DOHH2 (cell line): ENCODE data around the gene PPHLN1.

Source experiments
- H3F3A ChIP-seq: fragments of 200-600 bp; sonication (generic), shearing (Covaris generic); 2 replicates; pipeline ENCODE4 v1.6.0; 2016; ENCODE audit warnings: antibody characterized with exemption, mild to moderate bottlenecking; ENCODE audit not compliant: control insufficient read depth, insufficient read depth
- H3K27ac ChIP-seq: fragments of 200-600 bp; sonication (generic); 2 replicates; pipeline ENCODE4 v1.5.1; 2014; ENCODE audit warnings: low read depth, mild to moderate bottlenecking, low read length, moderate library complexity
- H3K27me3 ChIP-seq: fragments of 200-600 bp; sonication (generic); 2 replicates; pipeline ENCODE4 v1.6.1; 2014; ENCODE audit warnings: mild to moderate bottlenecking, low read length, mixed read lengths; ENCODE audit not compliant: control insufficient read depth
- H3K36me3 ChIP-seq: fragments of 200-600 bp; sonication (generic); 2 replicates; pipeline ENCODE4 v1.6.1; 2014; ENCODE audit warnings: mild to moderate bottlenecking, low read length, moderate library complexity, mixed read lengths; ENCODE audit not compliant: control insufficient read depth
- H3K4me1 ChIP-seq: fragments of 200-600 bp; sonication (generic); 2 replicates; pipeline ENCODE4 v1.6.1; 2014; ENCODE audit warnings: mild to moderate bottlenecking, low read length, mixed read lengths; ENCODE audit not compliant: control insufficient read depth
- H3K4me2 ChIP-seq: fragments of 200-600 bp; sonication (generic); 2 replicates; pipeline ENCODE4 v1.6.0; 2014; ENCODE audit warnings: mild to moderate bottlenecking, low read length, moderate library complexity
- H3K4me3 ChIP-seq: fragments of 200-600 bp; sonication (generic); 2 replicates; pipeline ENCODE4 v1.5.1; 2014; ENCODE audit warnings: mild to moderate bottlenecking, low read length, mixed read lengths
- H3K79me2 ChIP-seq: fragments of 200-600 bp; sonication (generic); 2 replicates; pipeline ENCODE4 v1.6.1; 2014; ENCODE audit warnings: mild to moderate bottlenecking, low read length, mixed read lengths; ENCODE audit not compliant: control insufficient read depth
- H3K9me2 ChIP-seq: fragments of 200-600 bp; sonication (generic); replicated peaks from 2 replicates; pipeline ENCODE4 v1.6.1; 2014; ENCODE audit warnings: mild to moderate bottlenecking, low read length, mixed read lengths; ENCODE audit not compliant: control insufficient read depth
- H3K9me3 ChIP-seq: fragments of 200-600 bp; sonication (generic); 2 replicates; pipeline ENCODE4 v1.6.1; 2014; ENCODE audit warnings: antibody characterized with exemption, low read length, mixed read lengths; ENCODE audit not compliant: control insufficient read depth, insufficient read depth
- H4K20me1 ChIP-seq: fragments of 200-600 bp; sonication (generic); 2 replicates; pipeline ENCODE4 v1.6.0; 2014; ENCODE audit warnings: low read depth, mild to moderate bottlenecking, antibody characterized with exemption, low read length, moderate library complexity; ENCODE audit not compliant: control insufficient read depth, insufficient read depth
- CTCF ChIP-seq: fragments of 200-600 bp; sonication (generic); IDR thresholded peaks from one replicate; pipeline ENCODE4 v1.5.1; 2014; ENCODE audit warnings: antibody characterized with exemption, mild to moderate bottlenecking, low read depth, low read length; ENCODE audit not compliant: poor library complexity, severe bottlenecking
- EZH2phosphoT487 ChIP-seq: fragments of 200-600 bp; sonication (generic); IDR thresholded peaks from 2 replicates; pipeline ENCODE4 v1.6.1; 2017; ENCODE audit warnings: borderline replicate concordance, mild to moderate bottlenecking, antibody characterized with exemption, low read length, moderate library complexity, mixed read lengths

Gene PPHLN1

GRCh38 chr12:42448841-42449240 is 122.9 kb downstream of the PPHLN1 start:
- Histone ChIP-seq H3K4me3 (no peak overlapping the region), H4K20me1 (no peaks in the 10 kb centered on the region), H3K9me3 (no peaks in the 10 kb centered on the region), H3K9me2 (no peaks in the 10 kb centered on the region), H3K4me1 (peaks cover 61% of the 10 kb centered on the region), H3K4me2 (peak overlapping the region; percentile 64), H3K27ac (no peak overlapping the region), H3F3A (peaks cover 12% of the 10 kb centered on the region), H3K27me3 (no peaks in the 10 kb centered on the region), H3K79me2 (no peaks in the 10 kb centered on the region), H3K36me3 (peaks cover 13% of the 10 kb centered on the region)
- no peak for TF ChIP-seq CTCF
- no peak for TF ChIP-seq EZH2phosphoT487

- no peak overlapping the region for H3K27ac ChIP-seq
- no peaks in the 10 kb centered on the region for H3K27me3 ChIP-seq
Measured at GRCh38 chr12:42450248-42450647, 124.3 kb downstream of the PPHLN1 start.

DNA sequence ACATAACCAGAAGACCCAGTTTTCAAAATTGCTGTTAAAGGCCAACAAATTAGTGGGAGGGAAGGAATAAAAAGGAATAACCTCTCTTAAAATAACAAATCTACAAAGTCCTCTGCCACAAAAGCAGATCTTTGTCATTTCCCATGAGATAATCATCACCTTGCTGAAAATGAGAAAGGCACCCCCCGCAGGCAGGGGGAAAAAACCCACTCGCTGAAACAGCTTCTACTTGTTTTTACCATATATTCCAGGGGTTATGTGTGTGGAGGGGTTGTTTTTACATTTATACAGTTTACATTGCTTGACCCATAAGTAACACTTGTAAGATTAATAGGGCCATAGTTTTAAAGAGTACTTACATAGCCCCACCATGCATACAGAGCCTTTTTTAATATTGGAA is 132.6 kb downstream of the PPHLN1 start:
- Histone ChIP-seq H3K27ac (no peak overlapping the region), H3K4me2 (no peak overlapping the region), H3K4me3 (no peak overlapping the region), H3K9me2 (no peaks in the 10 kb centered on the region), H3K9me3 (no peaks in the 10 kb centered on the region), H3K79me2 (no peaks in the 10 kb centered on the region), H3K4me1 (peaks cover 5% of the 10 kb centered on the region; the same call in 1 of the 2 replicates), H3F3A (no peaks in the 10 kb centered on the region), H4K20me1 (no peaks in the 10 kb centered on the region), H3K27me3 (no peaks in the 10 kb centered on the region), H3K36me3 (no peaks in the 10 kb centered on the region)
- TF ChIP-seq CTCF: no peak
- TF ChIP-seq EZH2phosphoT487: no peak

More at GRCh38 chr12:42450248-42450647, 124.3 kb downstream of the PPHLN1 start:
- Histone ChIP-seq H3K9me2 (no peaks in the 10 kb centered on the region), H3F3A (peaks cover 12% of the 10 kb centered on the region), H3K36me3 (peaks cover 13% of the 10 kb centered on the region), H3K4me1 (peaks cover 65% of the 10 kb centered on the region), H3K9me3 (no peaks in the 10 kb centered on the region), H3K79me2 (no peaks in the 10 kb centered on the region), H4K20me1 (no peaks in the 10 kb centered on the region), H3K4me2 (0 out of 2 replicates have a peak overlapping the region, but pooled peaks have one; percentile 10), H3K4me3 (no peak overlapping the region)
- no peak for TF ChIP-seq EZH2phosphoT487
- no peak for TF ChIP-seq CTCF
